Measurements from ENCODE around the gene POU2AF1. TPM values are rescaled to one million over a fixed set of nuclear protein-coding genes. Genes with fewer than 3 reads are reported as not detected.

Gene POU2AF1
- total and polyA plus RNA-seq, 2 of the 8 experiments (the other 6 are each of a cell fraction or from before 2014, with no cell fraction given), result not detected

- TF ChIP-seq ZNF274 (IDR thresholded peaks at IDR 0.05; ENCODE audit: borderline replicate concordance, extremely low read depth, low read length), result no peak
Measured at GRCh38 chr11:111411456-111411855, 32.4 kb upstream of the POU2AF1 start (continued).

All from H1 (cell line).